HepG2 (cell line): ENCODE data around the gene PDILT. TPM values are rescaled to one million over a fixed set of nuclear protein-coding genes. Genes with fewer than 3 reads are reported as not detected.

ENCODE experiments used
- HMGA1 ChIP-seq: sonication (generic); formaldehyde crosslinking; conservative IDR thresholded peaks from 2 replicates; pipeline ENCODE4 v1.4.0; 2020; ENCODE audit warnings: missing genetic modification reagents
- POGZ ChIP-seq: sonication (generic); formaldehyde crosslinking; IDR thresholded peaks from 2 replicates; pipeline ENCODE4 v1.4.0; 2020; ENCODE audit warnings: mild to moderate bottlenecking, missing genetic modification reagents
- ZNF567 ChIP-seq: sonication (generic); formaldehyde crosslinking; IDR thresholded peaks from 2 replicates; pipeline ENCODE4 v1.8.1; 2023; ENCODE audit warnings: mild to moderate bottlenecking, missing genetic modification reagents, borderline replicate concordance
- polyA plus RNA-seq, 8 experiments: library from polyadenylated mRNA; depleted of rRNA in 3 of 8; stranded (reverse) in 7 of 8; unstranded in 1 of 8; fragments of >200 nt; fragmentation: Illumina TruSeq in 4 of 8; extraction: Trizol in 4 of 8; gene quantifications; 2 replicates each; pipeline versions ENCODE4 v1.2.1 to v1.2.3, GENCODE V29; 2011 to 2016; ENCODE audit warnings: low read depth in 4 of 8, missing spikeins in 1 of 8, mixed read lengths in 1 of 8; ENCODE audit not compliant: insufficient read depth in 1 of 8
- total RNA-seq, 5 experiments: library from RNA; depleted of rRNA; stranded (reverse); fragments of >200 nt; fragmentation: Illumina TruSeq; extraction: Trizol; gene quantifications; 2 replicates each; pipeline ENCODE4 v1.2.3, GENCODE V29; 2016; ENCODE audit warnings: low read depth in 1 of 5
- TF ChIP-seq, protein P1 (sequence below): IDR thresholded peaks from 2 replicates; pipeline ENCODE4 v1.6.1; 2012; ENCODE audit warnings: inconsistent platforms
- TF ChIP-seq, protein P2 (sequence below): sonication (generic); formaldehyde crosslinking; IDR thresholded peaks from one replicate; pipeline ENCODE4 v1.5.1; 2020; ENCODE audit warnings: mild to moderate bottlenecking, missing genetic modification reagents; ENCODE audit errors: not compliant biosample characterization
- TF ChIP-seq, protein P3 (sequence below): sonication (generic); formaldehyde crosslinking; IDR thresholded peaks from 2 replicates; pipeline ENCODE4 v1.4.0; 2020; ENCODE audit warnings: missing genetic modification reagents
- TF ChIP-seq, protein P4 (sequence below): sonication (generic); formaldehyde crosslinking; IDR thresholded peaks from 2 replicates; pipeline ENCODE4 v1.5.0; 2020; ENCODE audit warnings: mild to moderate bottlenecking, missing genetic modification reagents, borderline replicate concordance

Gene PDILT
- total and polyA plus RNA-seq, 2 of the 13 experiments (the other 11 are each of a cell fraction or from before 2014, with no cell fraction given) = not detected

DNA sequence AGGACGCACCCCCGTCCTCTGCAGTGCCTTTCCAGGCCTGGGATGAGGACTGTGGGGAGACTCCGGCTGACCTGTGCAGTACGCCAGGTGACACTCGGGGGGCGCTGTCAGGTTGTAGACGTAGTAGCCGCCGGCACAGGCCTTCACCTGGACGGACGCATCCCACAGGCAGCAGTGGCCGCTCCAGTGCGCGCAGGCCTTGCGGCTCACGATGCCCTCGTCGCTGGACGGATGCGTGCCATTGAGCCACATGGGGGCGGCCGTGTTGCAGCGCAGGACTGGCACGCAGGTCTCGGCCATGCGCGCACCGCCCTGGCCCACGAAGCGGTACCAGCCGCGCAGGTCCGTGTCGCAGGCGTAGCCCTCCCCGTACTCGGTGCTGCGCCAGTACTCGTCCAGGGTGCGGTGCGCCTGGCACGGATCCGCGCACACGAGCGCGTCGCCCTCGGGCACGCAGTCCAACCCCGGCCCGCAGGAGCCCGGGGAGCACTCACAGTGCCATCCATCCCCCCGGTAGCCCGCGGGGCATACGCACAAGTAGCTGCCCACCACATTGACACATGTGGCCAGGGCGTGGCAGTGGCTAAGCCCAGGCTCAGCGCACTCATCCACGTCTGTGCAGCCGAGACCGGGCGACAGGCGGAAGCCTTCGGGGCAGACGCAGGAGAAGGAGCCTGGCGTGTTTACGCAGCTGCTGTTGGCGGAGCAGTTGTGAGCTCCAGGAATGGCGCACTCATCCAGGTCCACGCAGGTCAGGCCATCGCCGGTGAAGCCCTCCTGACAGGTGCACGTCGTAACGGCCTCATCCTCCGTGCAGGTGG is 56.0 kb downstream of the PDILT start (continued):
- TF ChIP-seq, protein P1, sequence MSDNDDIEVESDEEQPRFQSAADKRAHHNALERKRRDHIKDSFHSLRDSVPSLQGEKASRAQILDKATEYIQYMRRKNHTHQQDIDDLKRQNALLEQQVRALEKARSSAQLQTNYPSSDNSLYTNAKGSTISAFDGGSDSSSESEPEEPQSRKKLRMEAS = peak; percentile 53; the same call in 1 of the 2 replicates
- no peak for TF ChIP-seq HMGA1
- TF ChIP-seq ZNF567 (CRISPR knock-in tag) = no peak
- TF ChIP-seq, protein P2, sequence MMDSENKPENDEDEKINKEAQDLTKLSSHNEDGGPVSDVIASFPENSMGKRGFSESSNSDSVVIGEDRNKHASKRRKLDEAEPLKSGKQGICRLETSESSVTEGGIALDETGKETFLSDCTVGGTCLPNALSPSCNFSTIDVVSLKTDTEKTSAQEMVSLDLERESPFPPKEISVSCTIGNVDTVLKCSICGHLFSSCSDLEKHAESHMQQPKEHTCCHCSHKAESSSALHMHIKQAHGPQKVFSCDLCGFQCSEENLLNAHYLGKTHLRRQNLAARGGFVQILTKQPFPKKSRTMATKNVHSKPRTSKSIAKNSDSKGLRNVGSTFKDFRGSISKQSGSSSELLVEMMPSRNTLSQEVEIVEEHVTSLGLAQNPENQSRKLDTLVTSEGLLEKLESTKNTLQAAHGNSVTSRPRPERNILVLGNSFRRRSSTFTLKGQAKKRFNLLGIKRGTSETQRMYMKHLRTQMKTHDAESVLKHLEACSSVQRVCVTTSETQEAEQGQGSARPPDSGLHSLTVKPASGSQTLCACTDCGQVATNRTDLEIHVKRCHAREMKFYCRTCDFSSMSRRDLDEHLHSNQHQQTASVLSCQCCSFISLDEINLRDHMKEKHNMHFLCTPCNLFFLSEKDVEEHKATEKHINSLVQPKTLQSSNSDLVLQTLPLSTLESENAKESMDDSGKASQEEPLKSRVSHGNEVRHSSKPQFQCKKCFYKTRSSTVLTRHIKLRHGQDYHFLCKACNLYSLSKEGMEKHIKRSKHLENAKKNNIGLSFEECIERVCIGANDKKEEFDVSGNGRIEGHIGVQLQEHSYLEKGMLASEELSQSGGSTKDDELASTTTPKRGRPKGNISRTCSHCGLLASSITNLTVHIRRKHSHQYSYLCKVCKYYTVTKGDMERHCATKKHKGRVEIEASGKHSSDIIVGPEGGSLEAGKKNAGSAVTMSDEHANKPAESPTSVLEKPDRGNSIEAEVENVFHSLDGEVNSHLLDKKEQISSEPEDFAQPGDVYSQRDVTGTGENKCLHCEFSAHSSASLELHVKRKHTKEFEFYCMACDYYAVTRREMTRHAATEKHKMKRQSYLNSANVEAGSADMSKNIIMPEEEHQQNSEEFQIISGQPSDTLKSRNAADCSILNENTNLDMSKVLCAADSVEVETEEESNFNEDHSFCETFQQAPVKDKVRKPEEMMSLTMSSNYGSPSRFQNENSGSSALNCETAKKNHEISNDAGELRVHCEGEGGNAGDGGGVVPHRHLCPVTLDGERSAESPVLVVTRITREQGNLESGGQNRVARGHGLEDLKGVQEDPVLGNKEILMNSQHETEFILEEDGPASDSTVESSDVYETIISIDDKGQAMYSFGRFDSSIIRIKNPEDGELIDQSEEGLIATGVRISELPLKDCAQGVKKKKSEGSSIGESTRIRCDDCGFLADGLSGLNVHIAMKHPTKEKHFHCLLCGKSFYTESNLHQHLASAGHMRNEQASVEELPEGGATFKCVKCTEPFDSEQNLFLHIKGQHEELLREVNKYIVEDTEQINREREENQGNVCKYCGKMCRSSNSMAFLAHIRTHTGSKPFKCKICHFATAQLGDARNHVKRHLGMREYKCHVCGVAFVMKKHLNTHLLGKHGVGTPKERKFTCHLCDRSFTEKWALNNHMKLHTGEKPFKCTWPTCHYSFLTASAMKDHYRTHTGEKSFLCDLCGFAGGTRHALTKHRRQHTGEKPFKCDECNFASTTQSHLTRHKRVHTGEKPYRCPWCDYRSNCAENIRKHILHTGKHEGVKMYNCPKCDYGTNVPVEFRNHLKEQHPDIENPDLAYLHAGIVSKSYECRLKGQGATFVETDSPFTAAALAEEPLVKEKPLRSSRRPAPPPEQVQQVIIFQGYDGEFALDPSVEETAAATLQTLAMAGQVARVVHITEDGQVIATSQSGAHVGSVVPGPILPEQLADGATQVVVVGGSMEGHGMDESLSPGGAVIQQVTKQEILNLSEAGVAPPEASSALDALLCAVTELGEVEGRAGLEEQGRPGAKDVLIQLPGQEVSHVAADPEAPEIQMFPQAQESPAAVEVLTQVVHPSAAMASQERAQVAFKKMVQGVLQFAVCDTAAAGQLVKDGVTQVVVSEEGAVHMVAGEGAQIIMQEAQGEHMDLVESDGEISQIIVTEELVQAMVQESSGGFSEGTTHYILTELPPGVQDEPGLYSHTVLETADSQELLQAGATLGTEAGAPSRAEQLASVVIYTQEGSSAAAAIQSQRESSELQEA (CRISPR knock-in tag) = peak; percentile 50
- TF ChIP-seq, protein P3, sequence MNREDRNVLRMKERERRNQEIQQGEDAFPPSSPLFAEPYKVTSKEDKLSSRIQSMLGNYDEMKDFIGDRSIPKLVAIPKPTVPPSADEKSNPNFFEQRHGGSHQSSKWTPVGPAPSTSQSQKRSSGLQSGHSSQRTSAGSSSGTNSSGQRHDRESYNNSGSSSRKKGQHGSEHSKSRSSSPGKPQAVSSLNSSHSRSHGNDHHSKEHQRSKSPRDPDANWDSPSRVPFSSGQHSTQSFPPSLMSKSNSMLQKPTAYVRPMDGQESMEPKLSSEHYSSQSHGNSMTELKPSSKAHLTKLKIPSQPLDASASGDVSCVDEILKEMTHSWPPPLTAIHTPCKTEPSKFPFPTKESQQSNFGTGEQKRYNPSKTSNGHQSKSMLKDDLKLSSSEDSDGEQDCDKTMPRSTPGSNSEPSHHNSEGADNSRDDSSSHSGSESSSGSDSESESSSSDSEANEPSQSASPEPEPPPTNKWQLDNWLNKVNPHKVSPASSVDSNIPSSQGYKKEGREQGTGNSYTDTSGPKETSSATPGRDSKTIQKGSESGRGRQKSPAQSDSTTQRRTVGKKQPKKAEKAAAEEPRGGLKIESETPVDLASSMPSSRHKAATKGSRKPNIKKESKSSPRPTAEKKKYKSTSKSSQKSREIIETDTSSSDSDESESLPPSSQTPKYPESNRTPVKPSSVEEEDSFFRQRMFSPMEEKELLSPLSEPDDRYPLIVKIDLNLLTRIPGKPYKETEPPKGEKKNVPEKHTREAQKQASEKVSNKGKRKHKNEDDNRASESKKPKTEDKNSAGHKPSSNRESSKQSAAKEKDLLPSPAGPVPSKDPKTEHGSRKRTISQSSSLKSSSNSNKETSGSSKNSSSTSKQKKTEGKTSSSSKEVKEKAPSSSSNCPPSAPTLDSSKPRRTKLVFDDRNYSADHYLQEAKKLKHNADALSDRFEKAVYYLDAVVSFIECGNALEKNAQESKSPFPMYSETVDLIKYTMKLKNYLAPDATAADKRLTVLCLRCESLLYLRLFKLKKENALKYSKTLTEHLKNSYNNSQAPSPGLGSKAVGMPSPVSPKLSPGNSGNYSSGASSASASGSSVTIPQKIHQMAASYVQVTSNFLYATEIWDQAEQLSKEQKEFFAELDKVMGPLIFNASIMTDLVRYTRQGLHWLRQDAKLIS = no peak
- peak; percentile 11; the same call in 1 of the 2 replicates for TF ChIP-seq POGZ
- TF ChIP-seq, protein P4, sequence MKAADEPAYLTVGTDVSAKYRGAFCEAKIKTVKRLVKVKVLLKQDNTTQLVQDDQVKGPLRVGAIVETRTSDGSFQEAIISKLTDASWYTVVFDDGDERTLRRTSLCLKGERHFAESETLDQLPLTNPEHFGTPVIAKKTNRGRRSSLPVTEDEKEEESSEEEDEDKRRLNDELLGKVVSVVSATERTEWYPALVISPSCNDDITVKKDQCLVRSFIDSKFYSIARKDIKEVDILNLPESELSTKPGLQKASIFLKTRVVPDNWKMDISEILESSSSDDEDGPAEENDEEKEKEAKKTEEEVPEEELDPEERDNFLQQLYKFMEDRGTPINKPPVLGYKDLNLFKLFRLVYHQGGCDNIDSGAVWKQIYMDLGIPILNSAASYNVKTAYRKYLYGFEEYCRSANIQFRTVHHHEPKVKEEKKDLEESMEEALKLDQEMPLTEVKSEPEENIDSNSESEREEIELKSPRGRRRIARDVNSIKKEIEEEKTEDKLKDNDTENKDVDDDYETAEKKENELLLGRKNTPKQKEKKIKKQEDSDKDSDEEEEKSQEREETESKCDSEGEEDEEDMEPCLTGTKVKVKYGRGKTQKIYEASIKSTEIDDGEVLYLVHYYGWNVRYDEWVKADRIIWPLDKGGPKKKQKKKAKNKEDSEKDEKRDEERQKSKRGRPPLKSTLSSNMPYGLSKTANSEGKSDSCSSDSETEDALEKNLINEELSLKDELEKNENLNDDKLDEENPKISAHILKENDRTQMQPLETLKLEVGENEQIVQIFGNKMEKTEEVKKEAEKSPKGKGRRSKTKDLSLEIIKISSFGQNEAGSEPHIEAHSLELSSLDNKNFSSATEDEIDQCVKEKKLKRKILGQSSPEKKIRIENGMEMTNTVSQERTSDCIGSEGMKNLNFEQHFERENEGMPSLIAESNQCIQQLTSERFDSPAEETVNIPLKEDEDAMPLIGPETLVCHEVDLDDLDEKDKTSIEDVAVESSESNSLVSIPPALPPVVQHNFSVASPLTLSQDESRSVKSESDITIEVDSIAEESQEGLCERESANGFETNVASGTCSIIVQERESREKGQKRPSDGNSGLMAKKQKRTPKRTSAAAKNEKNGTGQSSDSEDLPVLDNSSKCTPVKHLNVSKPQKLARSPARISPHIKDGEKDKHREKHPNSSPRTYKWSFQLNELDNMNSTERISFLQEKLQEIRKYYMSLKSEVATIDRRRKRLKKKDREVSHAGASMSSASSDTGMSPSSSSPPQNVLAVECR (CRISPR knock-in tag) = 0 out of 2 replicates have a peak, but pooled peaks have one; percentile 30
